ENCODE results near the gene PARS2.

PARS2 gene

GRCh38 chr1:54764133-54764921, at the start of gene PARS2:
Gene PARS2, minus strand, starts transcription at chr1:54764523. Its CDS starts 5,362 bp downstream, at chr1:54759161.
- no peaks in the 10 kb centered on the region for H3K9me3 Mint-ChIP-seq
- peak within 1 kb of the TSS; percentile 93 for H3K27ac Mint-ChIP-seq
- H3K27me3 Mint-ChIP-seq, result no peaks in the 10 kb centered on the region
- H3K4me3 Mint-ChIP-seq, result peak within 1 kb of the TSS; percentile 92
- peaks cover 4% of the 10 kb centered on the region for H3K36me3 Mint-ChIP-seq (ENCODE audit: low read depth)
- H3K4me1 Mint-ChIP-seq (ENCODE audit: low read depth), result peaks cover 23% of the 10 kb centered on the region

DNA sequence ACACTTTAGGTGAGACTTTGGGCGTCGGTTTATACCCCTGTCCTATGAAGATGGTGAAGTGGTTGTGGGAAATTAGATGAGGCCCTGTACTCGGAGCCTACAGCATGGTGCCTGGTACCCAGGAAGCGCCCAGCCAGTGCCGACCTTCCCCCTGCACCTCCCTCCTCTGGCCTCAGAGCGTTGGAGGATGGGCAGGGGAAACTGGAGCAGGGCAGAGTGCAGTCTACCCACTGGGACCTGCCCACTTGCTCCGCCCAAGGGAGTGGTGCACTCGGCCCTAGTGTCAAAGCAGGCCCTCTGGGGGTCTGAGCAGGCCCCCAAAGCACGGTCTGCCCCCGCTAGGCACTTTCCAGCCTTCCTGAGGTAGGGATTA, 49.8 kb upstream of the PARS2 start:
- Mint-ChIP-seq H3K36me3 (ENCODE audit: low read depth) (no peaks in the 10 kb centered on the region), H3K27ac (no peak overlapping the region)

DNA sequence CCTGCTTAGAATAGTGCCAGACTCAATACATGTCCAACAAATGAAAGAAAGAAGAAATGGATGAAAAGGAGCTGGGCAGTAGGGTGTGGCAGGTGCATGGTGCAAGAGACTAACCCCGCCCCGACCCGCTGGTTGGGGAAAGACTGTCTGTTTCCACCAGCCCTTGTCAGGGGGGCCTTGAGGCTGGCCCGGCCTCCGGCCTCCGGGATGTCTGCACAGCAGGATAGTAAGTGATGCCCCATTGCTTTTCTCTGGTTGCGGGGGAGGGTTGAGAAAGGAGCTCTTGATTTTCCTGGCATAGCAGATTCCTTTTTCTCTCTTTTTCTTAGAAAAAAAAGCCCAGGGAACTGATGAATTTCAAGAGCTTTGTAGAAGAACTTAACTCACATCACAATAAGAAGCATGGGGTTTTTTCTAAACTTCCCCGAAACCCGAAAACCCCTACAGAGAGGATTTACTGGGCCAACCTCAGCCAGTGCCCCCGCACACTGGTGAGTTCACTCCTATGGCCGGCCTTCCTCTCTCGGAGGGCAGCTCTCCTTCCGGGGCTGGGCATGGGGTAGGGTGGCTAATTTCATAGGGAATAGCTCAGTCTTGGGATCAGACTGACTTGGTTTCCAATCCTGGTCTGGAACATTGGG, 49.3 kb upstream of the PARS2 start:
- Mint-ChIP-seq H3K9me3 (no peaks in the 10 kb centered on the region), H3K36me3 (ENCODE audit: low read depth) (no peaks in the 10 kb centered on the region), H3K27me3 (no peaks in the 10 kb centered on the region), H3K4me1 (ENCODE audit: low read depth) (peaks cover 4% of the 10 kb centered on the region), H3K4me3 (no peak overlapping the region), H3K27ac (no peak overlapping the region)

More for the DNA sequence above, 49.8 kb upstream of the PARS2 start:
- Mint-ChIP-seq H3K27me3 (no peaks in the 10 kb centered on the region), H3K9me3 (no peaks in the 10 kb centered on the region), H3K4me1 (ENCODE audit: low read depth) (peaks cover 4% of the 10 kb centered on the region), H3K4me3 (no peak overlapping the region)

DNA sequence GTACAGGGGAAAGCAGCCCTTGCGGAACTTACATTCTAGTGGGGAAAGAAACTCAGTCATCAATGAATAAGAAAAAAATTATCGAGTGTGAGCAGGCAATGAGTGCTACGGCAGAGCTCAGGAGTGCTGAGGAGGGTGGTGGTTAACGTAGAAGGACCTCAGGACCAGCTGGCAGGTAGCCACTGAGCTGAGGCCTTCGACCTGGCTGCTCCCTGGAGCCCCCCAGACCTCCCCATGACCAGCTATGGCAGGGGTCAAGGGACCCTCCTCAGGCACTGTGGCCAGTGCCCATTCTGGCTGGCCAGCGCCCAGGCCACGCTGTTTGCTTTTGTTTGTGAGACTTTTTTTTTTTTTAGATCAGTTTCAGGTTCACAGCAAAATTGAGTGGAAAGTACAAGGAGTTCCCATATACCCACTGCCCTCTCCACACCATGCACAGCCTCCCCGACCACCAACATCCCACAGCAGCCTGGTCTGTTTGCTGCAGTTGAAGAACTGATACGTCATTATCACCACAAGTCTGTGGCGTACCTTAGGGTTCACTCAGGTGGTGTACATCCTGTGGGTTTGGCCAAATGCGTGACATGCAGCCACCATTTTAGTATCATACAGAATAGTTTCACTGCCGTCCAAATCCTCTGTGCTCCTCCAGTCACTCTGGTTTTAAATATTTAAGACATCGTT, 48.6 kb upstream of the PARS2 start:
- H3K27me3 Mint-ChIP-seq, result no peaks in the 10 kb centered on the region
- no peak overlapping the region for H3K4me3 Mint-ChIP-seq
- H3K9me3 Mint-ChIP-seq, result no peaks in the 10 kb centered on the region
- no peaks in the 10 kb centered on the region for H3K36me3 Mint-ChIP-seq (ENCODE audit: low read depth)
- H3K27ac Mint-ChIP-seq, result no peak overlapping the region
- H3K4me1 Mint-ChIP-seq (ENCODE audit: low read depth), result peaks cover 4% of the 10 kb centered on the region

DNA sequence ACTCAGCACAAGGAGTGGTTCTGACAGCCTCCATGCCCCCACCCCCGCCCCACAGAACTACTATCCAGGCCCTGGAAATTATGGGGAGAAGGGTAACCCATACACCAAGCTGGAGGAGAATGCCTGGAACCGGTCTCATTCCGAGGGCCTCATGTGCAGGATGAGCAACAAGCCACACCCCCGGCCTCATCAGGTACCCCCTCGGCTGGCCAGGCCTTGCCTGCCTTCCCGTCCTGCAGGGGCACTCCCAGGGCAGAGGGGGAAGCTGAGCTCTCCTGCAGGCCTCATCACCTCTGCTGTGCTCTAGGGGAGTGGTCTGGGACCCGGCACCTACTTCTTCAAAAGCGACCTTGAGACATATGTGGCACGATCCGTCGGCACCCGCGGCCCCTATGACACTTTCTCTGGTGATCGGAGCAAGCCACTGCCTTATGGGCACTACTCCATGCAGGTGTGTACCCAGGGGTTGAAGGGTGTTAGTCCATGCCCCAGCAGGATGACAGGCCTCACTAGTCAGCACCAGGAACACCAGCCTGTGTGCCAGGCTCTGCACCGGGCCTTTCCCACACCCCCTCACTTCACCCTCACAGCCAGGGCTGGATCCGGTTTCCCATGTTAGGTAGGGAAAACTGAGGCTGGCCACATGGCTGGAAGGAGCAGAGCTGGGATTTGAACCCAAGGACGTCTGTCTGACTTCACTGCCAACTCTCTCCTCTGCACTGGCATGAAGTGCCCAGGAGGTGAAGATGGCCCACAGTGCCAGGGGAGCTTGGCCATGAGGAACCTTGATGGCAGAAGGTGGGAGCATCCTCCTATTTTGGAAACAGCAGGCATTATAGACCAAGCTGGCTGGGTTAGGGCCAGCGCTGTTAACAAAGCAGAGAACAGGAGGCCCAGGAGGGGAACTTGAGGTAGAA, 47.7 kb upstream of the PARS2 start:
- H3K27ac Mint-ChIP-seq, result no peak overlapping the region
- no peaks in the 10 kb centered on the region for H3K27me3 Mint-ChIP-seq
- no peak overlapping the region for H3K4me3 Mint-ChIP-seq
- no peaks in the 10 kb centered on the region for H3K9me3 Mint-ChIP-seq
- no peaks in the 10 kb centered on the region for H3K36me3 Mint-ChIP-seq (ENCODE audit: low read depth)
- H3K4me1 Mint-ChIP-seq (ENCODE audit: low read depth), result peaks cover 4% of the 10 kb centered on the region

DNA sequence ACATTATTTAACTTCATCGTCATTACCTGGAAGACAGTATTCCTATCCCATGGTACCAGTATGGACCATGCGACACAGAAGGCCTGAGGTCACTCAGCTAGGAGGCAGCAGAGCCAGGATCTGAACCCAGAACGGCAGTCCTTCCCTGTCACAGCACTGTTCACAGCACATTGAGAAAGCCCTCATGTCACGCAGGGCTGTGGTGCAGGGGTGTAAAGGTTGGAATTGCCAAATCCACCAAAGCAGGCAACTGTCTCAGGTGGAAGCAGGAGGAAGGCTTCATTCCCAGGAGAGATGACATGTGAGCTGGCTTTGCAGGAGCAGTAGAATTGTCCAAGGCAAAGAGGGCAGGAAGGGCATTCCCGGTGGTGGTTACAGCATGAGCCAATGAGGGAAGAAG, 46.7 kb upstream of the PARS2 start:
- H3K36me3 Mint-ChIP-seq (ENCODE audit: low read depth), result no peaks in the 10 kb centered on the region
- no peaks in the 10 kb centered on the region for H3K27me3 Mint-ChIP-seq
- H3K9me3 Mint-ChIP-seq, result no peaks in the 10 kb centered on the region
- H3K4me3 Mint-ChIP-seq, result no peak overlapping the region
- peaks cover 4% of the 10 kb centered on the region for H3K4me1 Mint-ChIP-seq (ENCODE audit: low read depth)
- H3K27ac Mint-ChIP-seq, result no peak overlapping the region

DNA sequence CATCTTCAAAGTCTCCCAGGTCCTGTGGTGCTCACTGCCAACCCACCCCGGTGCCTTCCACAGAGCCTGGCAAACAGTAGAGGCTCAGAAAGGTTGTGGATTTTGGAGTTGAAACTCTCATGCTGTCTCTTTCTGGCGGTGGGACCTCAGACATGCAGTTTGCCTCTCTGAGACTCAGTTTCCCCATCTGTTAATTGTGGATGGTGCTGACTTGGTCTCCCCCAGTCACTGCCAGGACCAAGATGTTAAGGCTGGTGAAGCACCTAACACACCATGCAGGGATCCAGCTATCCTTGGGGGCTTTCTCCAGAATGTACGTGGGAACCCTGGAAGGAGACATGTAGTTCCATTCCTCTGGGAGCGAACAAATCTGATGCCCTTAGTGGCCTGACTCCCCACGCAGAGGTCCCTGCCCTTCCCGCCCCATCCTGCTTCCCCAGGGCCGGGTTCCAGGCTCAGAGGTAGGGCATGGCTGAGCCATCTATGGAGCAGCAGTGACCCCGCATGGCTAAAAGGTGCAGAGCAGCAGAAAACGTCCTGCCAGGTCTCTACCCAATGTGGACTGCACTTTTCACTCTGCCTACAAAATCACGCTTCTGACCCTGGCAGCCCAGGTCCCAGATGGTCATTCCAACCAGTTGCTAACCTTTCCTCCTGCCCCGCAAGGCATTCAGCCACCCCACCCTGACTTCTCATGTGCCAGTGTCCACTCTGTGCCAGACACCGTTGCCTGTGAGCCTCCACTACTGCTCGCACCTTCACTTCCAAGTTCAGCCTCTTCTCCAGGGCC, 46.0 kb upstream of the PARS2 start:
- H3K27ac Mint-ChIP-seq, result no peak overlapping the region
- peaks cover 4% of the 10 kb centered on the region for H3K4me1 Mint-ChIP-seq (ENCODE audit: low read depth)
- no peak overlapping the region for H3K4me3 Mint-ChIP-seq
- no peaks in the 10 kb centered on the region for H3K27me3 Mint-ChIP-seq
- no peaks in the 10 kb centered on the region for H3K9me3 Mint-ChIP-seq
- no peaks in the 10 kb centered on the region for H3K36me3 Mint-ChIP-seq (ENCODE audit: low read depth)

- Mint-ChIP-seq H3K27me3 (no peaks in the 10 kb centered on the region), H3K4me1 (ENCODE audit: low read depth) (peaks cover 11% of the 10 kb centered on the region), H3K27ac (no peak overlapping the region), H3K9me3 (no peaks in the 10 kb centered on the region), H3K4me3 (no peak overlapping the region), H3K36me3 (ENCODE audit: low read depth) (no peaks in the 10 kb centered on the region)
Observed at GRCh38 chr1:54809496-54810074, 45.3 kb upstream of the PARS2 start.

GRCh38 chr1:54808443-54809207, 44.3 kb upstream of the PARS2 start:
- Mint-ChIP-seq H3K27ac (no peak overlapping the region), H3K9me3 (no peaks in the 10 kb centered on the region), H3K4me3 (no peak overlapping the region), H3K36me3 (ENCODE audit: low read depth) (no peaks in the 10 kb centered on the region), H3K27me3 (no peaks in the 10 kb centered on the region), H3K4me1 (ENCODE audit: low read depth) (peaks cover 18% of the 10 kb centered on the region)

GRCh38 chr1:54807756-54808155, 43.4 kb upstream of the PARS2 start:
- no peaks in the 10 kb centered on the region for H3K27me3 Mint-ChIP-seq
- H3K4me1 Mint-ChIP-seq (ENCODE audit: low read depth), result peaks cover 14% of the 10 kb centered on the region
- H3K9me3 Mint-ChIP-seq, result no peaks in the 10 kb centered on the region
- no peak overlapping the region for H3K27ac Mint-ChIP-seq
- no peaks in the 10 kb centered on the region for H3K36me3 Mint-ChIP-seq (ENCODE audit: low read depth)
- H3K4me3 Mint-ChIP-seq, result no peak overlapping the region

GRCh38 chr1:54806931-54807611, 42.7 kb upstream of the PARS2 start:
- no peak overlapping the region for H3K27ac Mint-ChIP-seq
- H3K4me3 Mint-ChIP-seq, result no peak overlapping the region
- no peaks in the 10 kb centered on the region for H3K36me3 Mint-ChIP-seq (ENCODE audit: low read depth)
- H3K27me3 Mint-ChIP-seq, result no peaks in the 10 kb centered on the region
- H3K9me3 Mint-ChIP-seq, result no peaks in the 10 kb centered on the region
- H3K4me1 Mint-ChIP-seq (ENCODE audit: low read depth), result peaks cover 14% of the 10 kb centered on the region

DNA sequence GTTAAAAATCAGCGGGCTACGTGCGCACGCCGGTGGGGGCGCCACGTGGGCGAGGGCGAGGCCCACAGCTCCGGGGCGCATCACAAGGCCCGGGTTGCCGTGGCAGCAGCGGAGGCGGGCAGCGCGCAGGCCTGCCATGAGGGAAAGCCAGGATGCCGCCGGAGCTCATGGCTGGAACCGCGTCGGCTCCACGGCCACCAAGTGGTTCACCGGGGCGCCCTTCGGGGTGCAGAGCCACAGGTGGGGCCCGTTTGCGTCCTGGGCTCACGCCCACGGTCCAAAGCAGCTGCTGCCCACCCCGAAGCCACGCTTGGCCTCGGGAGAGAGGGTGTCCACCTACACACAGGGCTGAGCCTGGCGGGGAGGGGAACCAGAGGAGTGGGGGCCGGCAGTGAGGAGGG, 41.7 kb upstream of the PARS2 start:
- Mint-ChIP-seq H3K9me3 (no peaks in the 10 kb centered on the region), H3K4me1 (ENCODE audit: low read depth) (peaks cover 22% of the 10 kb centered on the region), H3K27me3 (no peaks in the 10 kb centered on the region), H3K4me3 (no peak overlapping the region), H3K27ac (no peak overlapping the region), H3K36me3 (ENCODE audit: low read depth) (no peaks in the 10 kb centered on the region)

- H3K27me3 Mint-ChIP-seq, result no peaks in the 10 kb centered on the region
- H3K9me3 Mint-ChIP-seq, result no peaks in the 10 kb centered on the region
- peaks cover 22% of the 10 kb centered on the region for H3K4me1 Mint-ChIP-seq (ENCODE audit: low read depth)
- no peak overlapping the region for H3K27ac Mint-ChIP-seq
- H3K36me3 Mint-ChIP-seq (ENCODE audit: low read depth), result no peaks in the 10 kb centered on the region
- H3K4me3 Mint-ChIP-seq, result no peak overlapping the region
Observed at GRCh38 chr1:54805466-54805865, 41.1 kb upstream of the PARS2 start.
